ENCODE data around the gene ITIH2. TPM values are rescaled to one million over a fixed set of nuclear protein-coding genes. Genes with fewer than 3 reads are reported as not detected.

The ITIH2 gene
- total and polyA plus RNA-seq, 3 donors from 2014 or later: 0.37 to 0.41 TPM; not detected in 1

DNA sequence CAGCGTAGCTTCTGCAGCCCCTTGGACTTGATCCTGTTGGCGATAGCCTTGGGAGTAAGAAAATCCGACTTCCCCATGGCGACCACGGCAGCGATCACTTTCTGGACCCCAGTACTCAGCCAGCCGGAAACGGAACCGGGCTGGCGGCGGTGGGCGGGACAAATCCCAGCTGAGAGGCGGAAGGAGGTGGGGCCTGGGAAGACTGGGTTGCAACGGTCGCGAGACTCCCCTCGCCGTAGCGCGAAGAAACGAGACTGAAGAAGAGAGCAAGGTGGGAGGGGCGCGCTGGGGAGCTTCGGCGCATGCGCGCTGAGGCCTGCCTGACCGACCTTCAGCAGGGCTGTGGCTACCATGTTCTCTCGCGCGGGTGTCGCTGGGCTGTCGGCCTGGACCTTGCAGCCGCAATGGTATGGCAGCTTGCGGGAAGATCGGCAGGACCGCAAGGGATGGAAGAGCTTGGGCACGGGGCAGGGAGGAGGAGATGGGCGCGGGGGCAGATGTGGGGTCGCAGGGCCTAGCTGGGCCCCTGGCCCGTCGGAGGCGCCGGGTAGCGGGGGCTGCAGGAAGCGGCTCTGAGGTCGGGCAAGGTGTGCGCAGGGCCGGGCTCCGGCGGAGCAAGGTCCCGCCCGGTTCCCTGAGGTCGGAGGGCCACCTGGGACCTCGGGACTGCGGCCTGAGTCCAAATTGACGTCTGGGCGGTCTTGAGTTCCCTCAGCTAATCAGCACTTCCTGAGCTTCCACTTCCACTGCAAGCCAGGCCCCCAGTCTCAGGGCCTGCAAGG is 84.9 kb downstream of the ITIH2 start, which contains the start of the genes ATP5F1C and KIN:
TSS of gene ATP5F1C (plus strand) at position 321 of the 782 bp plus-strand sequence. CDS start at position 352, 31 bp downstream.
TSS of gene KIN (minus strand) at position 137 of the 782 bp plus-strand sequence. CDS start at position 77, 60 bp downstream.
- H3K4me1 ChIP-seq: peaks cover 16% of the 10 kb centered on the region
- 0% methylated on average over 49 of the region's 59 CpGs; no CpG with 5 or more reads in 1 of the 2 donors for WGBS, 2 donors
- H3K9me3 ChIP-seq: no peaks in the 10 kb centered on the region
- peak; percentile 99 for DNase-seq
- H3K36me3 ChIP-seq (ENCODE audit: low read depth, missing control alignments): no peaks in the 10 kb centered on the region
- intact Hi-C loops (cut with DNase I; ENCODE audit: low total_unique reads): no loop called here
- peak within 1 kb of the TSS; percentile 76 to 80 for H3K4me3 ChIP-seq
- H3K27me3 ChIP-seq: no peaks in the 10 kb centered on the region
- no peak for TF ChIP-seq POLR2A (IDR thresholded peaks at IDR 0.05)
- TF ChIP-seq, protein P1, sequence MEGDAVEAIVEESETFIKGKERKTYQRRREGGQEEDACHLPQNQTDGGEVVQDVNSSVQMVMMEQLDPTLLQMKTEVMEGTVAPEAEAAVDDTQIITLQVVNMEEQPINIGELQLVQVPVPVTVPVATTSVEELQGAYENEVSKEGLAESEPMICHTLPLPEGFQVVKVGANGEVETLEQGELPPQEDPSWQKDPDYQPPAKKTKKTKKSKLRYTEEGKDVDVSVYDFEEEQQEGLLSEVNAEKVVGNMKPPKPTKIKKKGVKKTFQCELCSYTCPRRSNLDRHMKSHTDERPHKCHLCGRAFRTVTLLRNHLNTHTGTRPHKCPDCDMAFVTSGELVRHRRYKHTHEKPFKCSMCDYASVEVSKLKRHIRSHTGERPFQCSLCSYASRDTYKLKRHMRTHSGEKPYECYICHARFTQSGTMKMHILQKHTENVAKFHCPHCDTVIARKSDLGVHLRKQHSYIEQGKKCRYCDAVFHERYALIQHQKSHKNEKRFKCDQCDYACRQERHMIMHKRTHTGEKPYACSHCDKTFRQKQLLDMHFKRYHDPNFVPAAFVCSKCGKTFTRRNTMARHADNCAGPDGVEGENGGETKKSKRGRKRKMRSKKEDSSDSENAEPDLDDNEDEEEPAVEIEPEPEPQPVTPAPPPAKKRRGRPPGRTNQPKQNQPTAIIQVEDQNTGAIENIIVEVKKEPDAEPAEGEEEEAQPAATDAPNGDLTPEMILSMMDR (IDR thresholded peaks at IDR 0.05): no peak
- peak within 1 kb of the TSS; percentile 79 to 83 for H3K27ac ChIP-seq

GRCh38 chr10:7788639-7789286 is 85.6 kb downstream of the ITIH2 start:
- intact Hi-C loops (cut with DNase I; ENCODE audit: low total_unique reads): no loop called here

GRCh38 chr10:7789390-7789789 is 86.3 kb downstream of the ITIH2 start:
- 27 to 37% methylated on average over 3 of the region's 3 CpGs for WGBS, 2 donors

More at GRCh38 chr10:7788639-7789286, 85.6 kb downstream of the ITIH2 start:
- TF ChIP-seq, protein P1 (IDR thresholded peaks at IDR 0.05): no peak
- TF ChIP-seq POLR2A (IDR thresholded peaks at IDR 0.05): no peak
- no peaks in the 10 kb centered on the region for H3K36me3 ChIP-seq (ENCODE audit: low read depth, missing control alignments)
- H3K9me3 ChIP-seq: no peaks in the 10 kb centered on the region
- peak overlapping the region; percentile 76 to 80 for H3K4me3 ChIP-seq
- peaks cover 21% of the 10 kb centered on the region for H3K4me1 ChIP-seq
- peak overlapping the region; percentile 79 to 83 for H3K27ac ChIP-seq
- peak; percentile 46 for DNase-seq
- WGBS, 2 donors: 2% methylated on average over 14 to 25 of the region's 25 CpGs
- no peaks in the 10 kb centered on the region for H3K27me3 ChIP-seq

GRCh38 chr10:7792541-7792940 is 89.4 kb downstream of the ITIH2 start:
- no peak for TF ChIP-seq POLR2A (IDR thresholded peaks at IDR 0.05)
- TF ChIP-seq, protein P1 (IDR thresholded peaks at IDR 0.05): no peak
- H3K4me1 ChIP-seq: peaks cover 20% of the 10 kb centered on the region
- no peaks in the 10 kb centered on the region for H3K27me3 ChIP-seq
- no peaks in the 10 kb centered on the region for H3K36me3 ChIP-seq (ENCODE audit: low read depth, missing control alignments)
- H3K4me3 ChIP-seq: no peak overlapping the region
- intact Hi-C loops (cut with DNase I; ENCODE audit: low total_unique reads): no loop called here
- H3K27ac ChIP-seq: no peak overlapping the region
- WGBS, 2 donors: 71% methylated on average over 1 of the region's 1 CpG
- no peaks in the 10 kb centered on the region for H3K9me3 ChIP-seq
- DNase-seq: peak; percentile 38

More at GRCh38 chr10:7789390-7789789, 86.3 kb downstream of the ITIH2 start:
- peak overlapping the region in 1 of 2 donors; percentile 80 for H3K4me3 ChIP-seq
- H3K27me3 ChIP-seq: no peaks in the 10 kb centered on the region
- TF ChIP-seq POLR2A (IDR thresholded peaks at IDR 0.05): no peak
- TF ChIP-seq, protein P1 (IDR thresholded peaks at IDR 0.05): no peak
- H3K27ac ChIP-seq: peak overlapping the region in 1 of 2 donors; percentile 83
- H3K9me3 ChIP-seq: no peaks in the 10 kb centered on the region
- peak; percentile 63 for DNase-seq
- H3K36me3 ChIP-seq (ENCODE audit: low read depth, missing control alignments): no peaks in the 10 kb centered on the region
- intact Hi-C loops (cut with DNase I; ENCODE audit: low total_unique reads): no loop called here
- peaks cover 21% of the 10 kb centered on the region for H3K4me1 ChIP-seq

Data from testis (tissue), 3 donors.